ENCODE data around the gene TCFL5.
"Not testable (repeated sequence)": the region's sequence is repeated elsewhere in the genome, so short reads cannot be mapped to it uniquely, and the experiment has no call there.

The TCFL5 gene

DNA sequence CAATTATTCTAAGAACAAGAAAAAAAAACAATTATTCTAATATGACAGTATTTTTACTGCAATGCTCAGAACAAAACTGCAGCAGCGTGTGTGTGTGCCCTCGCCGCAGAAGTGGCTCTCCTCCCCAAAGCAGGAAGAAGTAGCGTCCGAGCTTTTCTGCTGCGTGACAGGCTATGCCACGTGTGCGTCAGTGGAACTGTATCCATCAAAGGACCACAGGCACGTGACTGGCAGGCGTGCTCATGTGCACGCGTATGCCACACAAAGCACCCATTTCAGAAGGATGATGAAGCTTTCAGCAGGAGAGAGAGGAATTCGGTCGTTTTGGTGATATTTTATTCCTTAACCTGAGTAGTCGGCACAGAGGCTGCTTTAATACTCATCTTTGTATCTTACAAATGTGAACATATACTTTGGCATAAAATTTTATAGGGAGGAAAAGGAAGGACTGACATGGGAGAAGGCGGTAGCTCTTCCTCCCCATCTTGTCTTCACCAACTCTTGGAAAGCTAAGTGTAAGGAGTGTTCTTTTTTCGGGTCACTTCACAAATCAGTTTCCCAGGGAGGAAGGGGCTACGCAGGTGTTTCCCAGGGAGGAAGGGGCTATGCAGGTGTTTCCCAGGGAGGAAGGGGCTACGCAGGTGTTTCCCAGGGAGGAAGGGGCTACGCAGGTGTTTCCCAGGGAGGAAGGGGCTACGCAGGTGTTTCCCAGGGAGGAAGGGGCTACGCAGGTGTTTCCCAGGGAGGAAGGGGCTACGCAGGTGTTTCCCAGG is 3.4 kb downstream of the TCFL5 start:
- in situ Hi-C loops (cut with MboI; ENCODE audit: low sequenced_read_pairs) = no loop called here

DNA sequence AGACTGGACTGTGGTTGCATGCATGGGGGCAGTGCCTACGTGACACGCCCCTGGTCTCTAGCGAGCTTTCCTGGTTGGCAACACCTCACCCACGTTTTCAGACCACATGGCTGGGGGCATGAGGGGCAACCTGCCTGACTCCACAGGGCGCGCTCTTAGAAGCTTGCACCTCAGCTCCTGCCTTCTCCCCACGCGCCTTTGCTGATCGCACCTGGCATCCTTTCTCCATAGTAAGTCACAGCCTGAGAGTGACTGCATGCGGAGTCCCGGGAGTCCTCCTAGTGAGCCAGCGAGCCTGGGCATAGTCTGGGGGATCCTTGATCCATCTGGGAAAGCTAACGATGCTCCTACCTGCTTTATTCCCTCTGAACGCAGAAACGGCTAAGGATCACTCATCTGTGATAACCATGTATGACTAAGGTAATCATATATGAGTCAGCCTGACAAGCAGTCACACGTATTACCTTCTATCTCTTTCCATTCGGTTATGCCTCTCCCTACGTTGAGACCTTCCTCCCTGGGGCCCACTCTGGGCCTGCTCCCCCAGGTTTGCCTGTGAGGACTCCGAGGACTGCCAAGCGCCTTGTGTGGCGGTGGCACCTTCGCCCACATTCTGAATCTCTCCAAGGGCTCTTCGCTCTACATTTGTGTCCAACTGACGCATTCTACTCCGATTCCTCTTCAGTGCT is 4.5 kb downstream of the TCFL5 start:
- in situ Hi-C loops (cut with MboI; ENCODE audit: low sequenced_read_pairs) = no loop called here

DNA sequence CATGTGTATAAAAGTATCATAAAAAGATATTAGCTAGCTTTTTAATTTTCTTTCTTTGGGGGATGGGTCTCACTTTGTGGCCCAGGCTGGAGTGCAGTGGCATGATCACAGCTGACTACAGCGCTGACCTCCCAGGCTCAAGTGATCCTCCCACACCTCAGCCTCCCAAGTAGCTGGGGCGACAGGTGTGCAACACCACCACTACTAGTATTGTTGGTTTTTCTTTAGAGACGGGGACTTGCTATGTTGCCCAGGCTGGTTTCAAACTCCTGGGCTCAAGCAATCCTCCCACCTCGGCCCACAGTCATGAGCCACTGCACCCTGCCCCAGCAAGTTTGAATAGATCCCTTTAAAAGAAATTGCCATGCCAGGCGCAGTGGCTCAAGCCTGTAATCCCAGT is 6.5 kb downstream of the TCFL5 start:
- in situ Hi-C loops (cut with MboI; ENCODE audit: low sequenced_read_pairs) = no loop called here

DNA sequence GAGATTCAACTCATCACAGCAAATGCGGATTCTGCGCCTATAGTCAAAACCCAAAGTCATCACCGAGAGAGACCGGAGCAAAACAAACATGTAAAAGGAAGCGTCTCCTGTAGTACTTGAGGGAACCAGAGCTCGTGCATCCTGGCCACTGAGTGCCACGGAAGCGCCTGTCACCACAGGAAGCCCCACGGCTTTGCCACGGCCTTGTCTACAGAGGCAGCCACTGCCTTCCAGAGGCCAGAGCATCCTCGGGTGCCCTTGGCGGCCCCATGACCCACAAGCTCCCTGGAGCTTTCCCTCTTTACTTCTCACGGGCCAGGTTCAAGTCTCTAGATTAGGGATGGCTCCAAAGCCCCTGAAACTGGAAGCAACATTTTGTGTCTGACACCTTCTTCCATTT is 7.5 kb downstream of the TCFL5 start:
- in situ Hi-C loops (cut with MboI; ENCODE audit: low sequenced_read_pairs) = no loop called here

DNA sequence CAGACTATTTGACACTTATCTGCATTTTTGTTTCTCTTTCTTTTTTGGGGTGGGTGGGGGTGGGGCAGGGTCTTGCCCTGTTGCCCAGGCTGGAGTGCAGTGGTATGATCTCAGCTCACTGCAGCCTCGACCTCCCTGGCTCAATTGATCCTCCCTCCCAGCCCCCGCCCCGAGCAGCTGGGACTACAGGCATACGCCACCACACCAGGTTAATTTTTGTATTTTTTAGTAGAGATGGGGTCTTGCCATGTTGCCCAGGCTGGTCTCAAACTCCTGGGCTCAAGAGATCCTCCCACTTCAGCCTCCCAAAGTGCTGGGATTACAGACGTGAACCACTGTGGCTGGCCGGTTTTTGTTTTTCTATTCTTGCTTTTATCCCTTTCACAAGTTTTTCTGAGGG is 8.3 kb downstream of the TCFL5 start:
- in situ Hi-C loops (cut with MboI; ENCODE audit: low sequenced_read_pairs) = not testable (repeated sequence)

DNA sequence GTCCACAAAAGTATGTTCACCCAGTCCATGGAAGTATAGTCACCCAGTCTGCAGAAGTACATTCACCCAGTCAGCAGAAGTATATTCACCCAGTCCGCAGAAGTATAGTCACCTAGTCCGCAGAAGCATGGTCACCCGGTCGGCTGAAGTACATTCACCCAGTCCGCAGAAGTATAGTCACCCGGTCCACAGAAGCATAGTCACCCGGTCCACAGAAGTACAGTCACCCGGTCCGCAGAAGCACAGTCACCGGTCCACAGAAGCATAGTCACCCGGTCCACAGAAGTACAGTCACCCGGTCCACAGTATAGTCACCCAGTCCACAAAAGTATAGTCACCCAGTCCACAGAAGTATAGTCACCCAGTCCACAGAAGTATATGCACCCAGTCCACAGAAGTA is 8.8 kb downstream of the TCFL5 start:
- in situ Hi-C loops (cut with MboI; ENCODE audit: low sequenced_read_pairs) = no loop called here

DNA sequence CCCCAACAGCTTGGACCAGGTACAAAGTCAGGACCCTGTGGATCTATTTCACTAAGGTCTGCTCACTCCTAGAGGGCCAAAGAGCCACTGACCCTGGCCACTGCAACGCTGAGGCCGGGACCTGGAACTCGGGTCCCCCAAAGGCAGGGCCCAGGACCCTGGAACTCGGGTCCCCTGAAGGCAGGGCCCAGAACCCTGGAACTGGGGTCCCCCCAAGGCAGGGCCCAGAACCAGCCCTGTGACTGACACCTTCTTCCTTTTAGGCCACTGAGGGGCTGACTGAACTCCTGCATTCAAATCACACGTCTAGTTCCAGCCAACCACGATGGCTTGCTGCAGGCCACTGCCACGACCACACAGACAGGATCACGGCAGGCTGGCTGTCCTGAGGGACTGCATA is 9.4 kb downstream of the TCFL5 start:
- in situ Hi-C loops (cut with MboI; ENCODE audit: low sequenced_read_pairs) = no loop called here

DNA sequence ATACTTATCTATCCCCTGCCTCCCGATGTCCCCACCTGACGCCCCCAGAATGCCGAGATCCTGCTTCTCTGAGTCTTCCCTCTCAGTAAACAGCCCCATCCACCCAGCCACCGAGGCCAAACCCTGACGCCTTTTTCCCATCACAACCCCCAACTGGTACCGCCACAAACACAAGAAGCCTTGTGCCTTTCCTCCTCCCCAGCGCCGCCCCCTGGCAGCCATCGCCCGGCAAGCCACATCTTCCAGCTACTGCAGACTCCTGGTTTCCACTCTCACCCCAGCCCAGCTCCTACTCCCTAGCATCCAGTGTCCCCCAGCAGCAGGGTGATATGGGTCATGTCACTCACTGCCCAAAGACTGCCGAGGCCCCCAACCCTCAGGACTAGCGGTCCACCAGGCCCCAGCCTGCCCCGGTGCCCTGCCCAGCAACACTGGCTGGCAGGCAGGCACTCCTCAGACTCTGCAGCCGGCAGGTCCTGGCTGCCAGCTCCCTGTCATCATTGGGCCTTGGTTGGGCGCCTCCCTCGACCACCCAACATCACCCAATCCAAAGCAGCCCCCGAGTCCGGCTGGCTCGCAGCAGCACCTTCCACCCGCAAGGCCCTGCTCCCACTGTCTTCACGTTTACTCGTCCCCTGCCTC is 11.2 kb downstream of the TCFL5 start:
- in situ Hi-C loops (cut with MboI; ENCODE audit: low sequenced_read_pairs) = no loop called here

DNA sequence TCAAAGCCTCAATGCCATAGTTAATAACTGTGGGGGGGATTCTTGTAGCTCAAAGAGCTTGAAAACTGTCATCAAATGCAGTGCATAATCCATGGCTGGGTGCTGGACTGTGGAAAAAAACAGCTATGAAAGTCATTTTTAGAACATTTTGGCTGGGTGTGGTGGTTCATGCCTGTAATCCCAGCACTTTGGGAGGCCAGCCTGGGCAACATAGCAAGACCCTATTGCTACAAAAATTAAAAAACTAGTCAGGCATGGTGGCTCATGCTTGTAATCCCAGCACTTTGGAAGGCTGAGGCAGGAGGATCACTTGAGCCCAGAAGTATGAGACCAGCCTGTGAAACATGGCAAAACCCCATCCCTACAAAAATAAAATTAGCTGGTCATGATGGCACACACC is 12.2 kb downstream of the TCFL5 start:
- in situ Hi-C loops (cut with MboI; ENCODE audit: low sequenced_read_pairs) = no loop called here

DNA sequence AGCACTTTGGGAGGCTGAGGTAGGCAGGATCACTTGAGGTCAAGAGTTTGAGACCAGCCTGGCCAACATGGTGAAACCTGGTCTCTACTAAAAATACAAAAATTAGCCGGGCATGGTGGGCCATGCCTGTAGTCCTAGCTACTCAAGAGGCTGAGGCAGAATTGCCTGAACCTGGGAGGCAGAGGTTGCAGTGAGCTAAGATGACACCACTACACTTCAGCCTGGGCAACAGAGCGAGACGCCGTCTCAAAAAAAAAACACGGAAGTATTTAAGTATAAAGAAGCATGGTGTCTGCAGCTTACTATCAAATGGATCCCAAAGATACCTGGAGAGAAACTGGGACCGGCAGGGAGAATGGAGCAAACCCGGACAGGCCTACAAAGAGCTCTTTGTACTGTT is 12.7 kb downstream of the TCFL5 start:
- in situ Hi-C loops (cut with MboI; ENCODE audit: low sequenced_read_pairs) = not testable (repeated sequence)

DNA sequence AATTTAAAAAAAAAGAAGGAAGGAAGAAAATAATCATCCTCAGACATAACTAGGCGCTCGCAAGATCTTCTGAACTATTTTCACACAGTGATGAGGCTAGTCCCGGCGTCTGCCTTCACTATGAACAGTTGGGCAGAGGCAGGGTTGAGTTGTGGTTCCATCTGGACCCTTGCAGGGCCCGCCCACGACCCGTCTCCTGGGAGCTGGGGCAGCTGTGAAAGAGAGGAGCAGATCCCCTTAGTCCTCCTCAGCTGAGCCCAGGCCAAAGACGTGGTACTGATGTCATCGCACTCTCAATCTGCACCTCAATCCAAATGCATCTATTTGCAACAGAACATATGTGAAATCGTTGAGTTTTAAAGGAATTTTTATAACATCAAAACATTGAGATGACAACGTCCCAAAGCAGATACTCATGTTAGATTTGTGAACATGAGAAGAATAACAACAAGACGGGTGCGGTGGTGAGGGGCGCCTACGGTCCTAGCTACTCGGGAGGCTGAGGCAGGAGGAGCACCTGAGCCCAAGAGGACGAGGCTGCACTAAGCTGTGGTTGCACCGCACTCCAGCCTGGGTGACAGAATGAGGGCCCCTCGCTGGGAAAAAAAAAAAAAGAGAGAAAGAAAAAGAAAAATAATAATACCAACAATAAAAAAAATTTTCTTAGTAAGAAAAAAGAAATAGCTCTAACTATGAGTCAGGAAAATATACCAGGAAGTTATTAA is 15.3 kb downstream of the TCFL5 start:
- in situ Hi-C loops (cut with MboI; ENCODE audit: low sequenced_read_pairs) = no loop called here

DNA sequence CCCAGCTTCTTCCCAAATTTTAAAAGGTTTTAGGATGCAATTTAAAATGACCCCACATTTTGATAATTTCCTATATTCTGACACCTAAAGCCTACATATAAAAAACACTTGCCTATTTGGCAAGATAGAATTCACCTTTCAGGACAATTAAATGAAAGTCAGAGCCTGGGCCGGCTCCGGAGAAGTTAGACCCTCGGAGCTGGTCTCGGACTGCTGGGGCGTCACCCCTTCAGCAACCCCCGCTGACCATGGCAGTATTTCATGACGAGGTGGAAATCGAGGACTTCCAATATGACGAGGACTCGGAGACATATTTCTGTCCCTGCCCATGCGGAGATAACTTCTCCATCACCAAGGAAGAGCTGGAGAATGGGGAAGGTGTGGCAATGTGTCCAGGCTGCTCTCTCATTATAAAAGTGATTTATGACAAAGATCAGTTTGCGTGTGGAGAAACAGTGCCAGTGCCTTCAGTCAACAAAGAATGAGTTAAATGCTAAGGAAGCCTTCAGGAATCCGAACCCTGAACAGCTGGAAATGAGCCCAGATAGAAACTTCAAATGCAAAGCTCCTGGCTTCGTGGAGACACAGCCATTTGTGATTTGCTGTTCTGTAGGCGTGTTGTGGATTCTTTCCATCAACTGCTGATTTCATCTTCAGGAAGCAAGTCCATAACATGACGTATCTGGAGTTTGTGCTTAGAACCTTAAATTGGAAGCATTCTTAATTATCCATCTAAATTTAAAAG is 16.0 kb downstream of the TCFL5 start:
- in situ Hi-C loops (cut with MboI; ENCODE audit: low sequenced_read_pairs) = no loop called here

DNA sequence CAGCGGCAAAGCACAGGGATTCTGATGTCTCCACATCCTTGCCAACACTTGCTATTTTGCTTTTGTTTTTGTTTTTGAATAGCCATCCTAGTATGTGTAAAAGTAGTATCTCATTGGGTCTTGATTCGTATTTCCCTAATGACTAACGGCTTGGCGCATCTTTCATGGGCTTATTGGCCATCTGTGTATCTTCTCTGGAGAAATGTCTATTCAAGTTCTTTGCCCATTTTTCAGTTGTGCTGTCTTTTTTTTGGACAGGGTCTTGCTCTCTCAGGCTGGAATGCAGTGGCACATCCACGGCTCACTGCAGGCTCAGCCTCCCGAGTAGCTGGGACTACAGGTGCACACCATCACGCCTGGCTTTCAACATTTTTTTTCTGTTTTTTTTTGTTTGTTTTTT is 17.4 kb downstream of the TCFL5 start:
- in situ Hi-C loops (cut with MboI; ENCODE audit: low sequenced_read_pairs) = no loop called here

DNA sequence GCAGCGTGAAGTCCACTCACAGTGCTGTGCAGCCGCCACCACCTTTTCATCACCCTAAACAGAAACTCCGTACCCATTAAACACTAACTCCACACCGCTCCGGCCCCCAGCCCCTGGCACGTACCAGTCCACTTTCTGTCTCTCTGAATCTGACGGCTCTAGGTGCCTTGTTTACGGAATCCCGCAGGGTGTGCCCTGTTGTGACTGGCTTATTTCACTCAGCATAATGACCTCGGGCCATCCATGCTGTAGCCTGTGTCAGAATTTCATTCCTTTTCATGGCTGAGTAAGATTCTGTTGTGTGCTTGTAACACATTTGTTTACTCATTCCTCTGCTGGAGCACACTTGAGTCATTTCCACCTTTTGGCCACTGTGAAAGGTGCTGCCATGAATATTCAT is 18.0 kb downstream of the TCFL5 start:
- in situ Hi-C loops (cut with MboI; ENCODE audit: low sequenced_read_pairs) = no loop called here

DNA sequence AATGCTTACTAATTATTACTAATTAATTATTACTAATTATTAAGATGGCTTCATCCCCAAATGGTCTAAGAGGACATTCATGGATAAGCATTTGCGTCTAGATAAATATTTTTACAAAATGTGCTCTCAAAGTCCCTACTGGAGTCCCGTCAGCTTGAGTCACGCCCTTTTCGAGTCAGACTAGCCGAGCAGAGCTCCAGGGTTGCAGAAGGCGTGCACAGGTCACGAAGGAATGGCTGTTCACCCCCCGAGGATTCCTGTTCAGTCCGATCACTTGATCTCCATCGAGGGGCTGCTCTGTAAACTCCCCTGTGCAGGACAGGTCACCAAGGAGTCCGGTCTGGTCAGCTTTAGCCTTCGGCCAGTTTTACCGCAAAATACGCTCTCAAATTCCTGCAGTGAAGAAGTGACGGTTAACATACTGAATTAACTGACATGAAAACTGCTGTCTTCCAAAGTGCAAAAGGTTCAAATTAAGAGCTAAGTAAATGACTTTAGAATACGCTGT is 19.9 kb downstream of the TCFL5 start:
- in situ Hi-C loops (cut with MboI; ENCODE audit: low sequenced_read_pairs) = no loop called here

DNA sequence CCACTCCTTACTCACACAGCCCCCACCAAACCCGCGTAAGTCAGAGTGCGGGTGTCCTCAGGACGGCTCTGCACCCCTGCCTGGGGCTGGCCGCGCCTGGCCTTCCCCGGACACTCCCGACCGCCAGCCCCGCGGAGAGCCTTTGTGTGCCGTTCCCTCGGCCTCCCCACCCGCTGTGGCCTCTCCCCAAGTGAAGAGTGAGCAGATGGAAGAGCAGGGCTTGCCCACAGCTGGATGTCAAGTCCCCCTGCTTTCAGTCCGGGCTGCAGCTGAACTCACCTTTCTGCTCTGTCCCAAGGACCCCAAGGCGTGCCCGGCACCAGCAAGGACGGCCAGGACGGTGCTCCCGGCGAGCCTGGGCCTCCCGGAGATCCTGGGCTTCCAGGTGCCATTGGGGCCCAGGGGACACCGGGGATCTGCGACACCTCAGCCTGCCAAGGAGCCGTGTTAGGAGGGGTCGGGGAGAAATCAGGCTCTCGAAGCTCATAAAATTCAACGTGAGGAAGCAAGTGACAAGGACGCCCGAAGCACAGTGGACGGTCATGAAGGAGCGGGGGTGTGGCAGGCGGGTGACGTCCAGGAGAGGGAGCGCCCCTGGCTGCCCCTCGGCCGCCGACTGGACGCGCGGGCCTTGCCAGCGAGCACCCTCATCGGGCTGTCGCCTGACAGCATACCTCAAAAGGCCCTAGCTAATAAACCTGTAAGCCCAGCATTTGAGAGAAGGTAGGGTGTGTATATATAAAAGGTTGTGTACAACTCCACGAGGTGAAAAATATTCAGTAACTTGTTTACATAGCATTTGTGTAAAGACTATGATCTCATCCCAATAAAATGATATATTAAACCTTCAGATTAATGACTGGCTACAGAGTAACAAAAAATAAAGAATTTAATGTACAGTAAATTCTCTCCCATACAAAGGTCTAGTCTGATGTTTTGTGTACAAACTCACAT is 21.1 kb downstream of the TCFL5 start:
- in situ Hi-C loops (cut with MboI; ENCODE audit: low sequenced_read_pairs) = no loop called here

DNA sequence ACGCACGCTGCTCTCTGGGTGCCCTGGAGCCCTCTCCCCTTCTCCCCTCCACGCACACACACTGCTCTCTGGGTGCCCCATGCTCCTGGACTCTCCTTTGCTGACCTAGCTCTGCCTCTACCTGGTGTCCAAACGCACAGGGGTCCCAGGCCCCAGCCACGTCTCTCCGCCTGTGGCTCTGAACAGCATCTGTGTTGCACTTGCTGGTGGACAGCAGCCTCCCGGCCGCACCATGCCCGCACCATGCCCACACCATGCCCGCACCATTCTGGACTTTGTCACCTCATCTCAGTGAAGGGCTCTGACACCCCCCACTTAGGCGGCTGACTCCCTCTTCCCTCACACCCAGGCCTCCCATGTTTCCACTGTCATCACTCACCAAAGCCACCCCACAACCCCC is 21.8 kb downstream of the TCFL5 start:
- in situ Hi-C loops (cut with MboI; ENCODE audit: low sequenced_read_pairs) = no loop called here

DNA sequence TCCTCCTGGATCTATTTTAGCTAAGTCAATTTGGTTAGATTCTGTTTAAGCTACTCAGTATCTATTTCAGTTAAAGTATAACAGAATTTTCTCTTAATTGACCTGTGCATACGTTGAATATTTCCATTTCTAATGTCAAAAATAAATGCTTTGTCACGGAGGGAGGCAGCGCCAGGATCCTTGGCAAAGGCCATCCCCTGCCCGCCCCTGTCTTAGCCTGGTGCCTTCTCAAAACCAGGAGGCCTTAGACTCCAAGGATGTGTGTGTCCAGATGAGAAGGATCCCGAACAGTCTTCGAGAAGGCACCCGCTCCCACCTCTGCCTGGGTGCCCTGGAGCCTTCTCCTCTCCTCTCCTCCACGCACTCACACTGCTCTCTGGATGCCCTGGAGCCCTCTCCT is 22.4 kb downstream of the TCFL5 start:
- in situ Hi-C loops (cut with MboI; ENCODE audit: low sequenced_read_pairs) = no loop called here

DNA sequence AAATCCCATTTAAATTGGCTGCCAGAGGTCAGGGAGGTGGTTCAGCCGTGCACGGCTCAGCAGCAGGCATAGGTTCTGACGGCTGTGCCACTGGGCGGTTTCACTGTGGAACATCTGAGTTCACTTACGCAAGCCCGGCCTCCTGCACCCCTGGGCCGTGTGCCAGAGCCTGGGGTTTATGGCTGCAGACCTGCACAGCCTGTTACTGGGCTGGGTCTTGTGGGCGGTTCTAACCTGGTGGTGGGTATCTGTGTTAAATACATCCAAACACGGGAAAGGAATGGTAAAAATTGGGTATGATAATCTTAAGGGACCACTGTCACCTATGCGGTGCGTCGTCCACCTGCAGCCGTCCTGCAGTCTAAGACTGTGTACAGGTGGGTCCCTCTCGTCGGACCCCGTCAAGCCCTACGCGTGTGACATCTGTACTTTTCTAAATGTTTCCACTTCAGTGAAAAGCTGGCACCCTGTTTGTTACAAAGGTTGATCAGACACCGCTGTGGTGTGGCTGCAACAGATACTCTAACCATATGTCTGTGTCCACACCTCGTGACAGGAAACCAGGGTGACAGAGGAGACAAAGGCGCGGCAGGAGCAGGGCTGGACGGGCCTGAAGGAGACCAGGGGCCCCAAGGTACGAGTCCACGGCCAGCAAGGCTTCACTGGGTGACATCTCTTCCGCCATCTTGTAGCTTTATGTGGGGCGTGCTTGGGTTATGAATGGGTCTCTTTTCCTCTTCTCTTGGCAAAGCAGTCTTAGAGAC is 23.3 kb downstream of the TCFL5 start:
- in situ Hi-C loops (cut with MboI; ENCODE audit: low sequenced_read_pairs) = no loop called here
